ENCODE measurements around the gene NRG3.

DNA sequence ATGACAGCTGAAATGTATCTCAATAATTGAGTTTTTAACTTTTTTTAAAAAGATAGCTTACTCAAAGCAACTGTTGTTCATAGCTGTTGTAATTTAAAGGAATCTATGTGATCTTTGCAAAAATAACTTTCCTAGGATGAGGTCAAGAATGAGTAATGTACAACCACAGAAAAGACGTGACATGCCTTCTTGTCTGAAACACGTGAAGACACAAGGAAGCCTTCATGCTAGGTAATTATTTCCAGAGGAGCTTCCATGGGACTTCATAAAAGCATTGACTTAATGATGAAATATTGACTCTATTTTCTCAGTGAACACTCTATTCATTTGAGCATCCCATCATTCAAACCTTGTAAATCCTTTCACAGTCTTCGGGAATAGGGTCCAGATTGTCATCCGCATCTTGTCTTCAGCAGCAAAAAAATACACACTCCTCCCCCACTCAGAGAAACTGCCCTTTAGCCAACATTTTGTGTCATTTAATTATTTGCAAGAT lies 528.0 kb downstream of the NRG3 start:
- TF ChIP-seq ZFP3 (CRISPR knock-in tag; IDR thresholded peaks at IDR 0.05) = no peak
- no peak for TF ChIP-seq OSR1 (CRISPR knock-in tag; IDR thresholded peaks at IDR 0.05)
- TF ChIP-seq, protein P1, sequence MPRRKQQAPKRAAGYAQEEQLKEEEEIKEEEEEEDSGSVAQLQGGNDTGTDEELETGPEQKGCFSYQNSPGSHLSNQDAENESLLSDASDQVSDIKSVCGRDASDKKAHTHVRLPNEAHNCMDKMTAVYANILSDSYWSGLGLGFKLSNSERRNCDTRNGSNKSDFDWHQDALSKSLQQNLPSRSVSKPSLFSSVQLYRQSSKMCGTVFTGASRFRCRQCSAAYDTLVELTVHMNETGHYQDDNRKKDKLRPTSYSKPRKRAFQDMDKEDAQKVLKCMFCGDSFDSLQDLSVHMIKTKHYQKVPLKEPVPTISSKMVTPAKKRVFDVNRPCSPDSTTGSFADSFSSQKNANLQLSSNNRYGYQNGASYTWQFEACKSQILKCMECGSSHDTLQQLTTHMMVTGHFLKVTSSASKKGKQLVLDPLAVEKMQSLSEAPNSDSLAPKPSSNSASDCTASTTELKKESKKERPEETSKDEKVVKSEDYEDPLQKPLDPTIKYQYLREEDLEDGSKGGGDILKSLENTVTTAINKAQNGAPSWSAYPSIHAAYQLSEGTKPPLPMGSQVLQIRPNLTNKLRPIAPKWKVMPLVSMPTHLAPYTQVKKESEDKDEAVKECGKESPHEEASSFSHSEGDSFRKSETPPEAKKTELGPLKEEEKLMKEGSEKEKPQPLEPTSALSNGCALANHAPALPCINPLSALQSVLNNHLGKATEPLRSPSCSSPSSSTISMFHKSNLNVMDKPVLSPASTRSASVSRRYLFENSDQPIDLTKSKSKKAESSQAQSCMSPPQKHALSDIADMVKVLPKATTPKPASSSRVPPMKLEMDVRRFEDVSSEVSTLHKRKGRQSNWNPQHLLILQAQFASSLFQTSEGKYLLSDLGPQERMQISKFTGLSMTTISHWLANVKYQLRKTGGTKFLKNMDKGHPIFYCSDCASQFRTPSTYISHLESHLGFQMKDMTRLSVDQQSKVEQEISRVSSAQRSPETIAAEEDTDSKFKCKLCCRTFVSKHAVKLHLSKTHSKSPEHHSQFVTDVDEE (CRISPR knock-in tag; IDR thresholded peaks at IDR 0.05) = no peak
